GM18526 (cell line): Measurements from ENCODE around the gene NUBP2.

Experiments
- POLR2A ChIP-seq: IDR thresholded peaks from 3 replicates; pipeline ENCODE4 v1.6.1; 2011; ENCODE audit not compliant: insufficient read length; ENCODE audit errors: extremely low read depth

NUBP2 gene

DNA sequence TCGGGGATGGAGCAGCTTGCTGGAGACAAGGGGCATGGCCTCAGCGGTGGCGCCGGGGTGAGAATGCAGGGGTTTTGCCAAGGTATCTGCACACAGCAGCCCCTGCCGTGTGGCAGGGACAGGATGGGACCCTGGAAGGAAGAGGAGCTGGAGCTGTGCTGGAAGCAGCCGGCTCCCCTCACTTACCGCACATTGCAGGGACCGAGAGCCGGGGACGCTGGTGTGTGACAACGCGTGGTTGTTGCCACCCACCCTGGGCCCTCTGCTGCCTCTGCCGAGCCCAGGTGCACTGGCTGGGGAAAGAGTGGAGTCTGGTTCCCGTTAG, 3.0 kb downstream of the NUBP2 start:
- TF ChIP-seq POLR2A = no peak

- no peak for TF ChIP-seq POLR2A
Measured at GRCh38 chr16:1786242-1787055, 3.7 kb downstream of the NUBP2 start.

- no peak for TF ChIP-seq POLR2A
Measured at GRCh38 chr16:1787056-1787321, 4.2 kb downstream of the NUBP2 start.

DNA sequence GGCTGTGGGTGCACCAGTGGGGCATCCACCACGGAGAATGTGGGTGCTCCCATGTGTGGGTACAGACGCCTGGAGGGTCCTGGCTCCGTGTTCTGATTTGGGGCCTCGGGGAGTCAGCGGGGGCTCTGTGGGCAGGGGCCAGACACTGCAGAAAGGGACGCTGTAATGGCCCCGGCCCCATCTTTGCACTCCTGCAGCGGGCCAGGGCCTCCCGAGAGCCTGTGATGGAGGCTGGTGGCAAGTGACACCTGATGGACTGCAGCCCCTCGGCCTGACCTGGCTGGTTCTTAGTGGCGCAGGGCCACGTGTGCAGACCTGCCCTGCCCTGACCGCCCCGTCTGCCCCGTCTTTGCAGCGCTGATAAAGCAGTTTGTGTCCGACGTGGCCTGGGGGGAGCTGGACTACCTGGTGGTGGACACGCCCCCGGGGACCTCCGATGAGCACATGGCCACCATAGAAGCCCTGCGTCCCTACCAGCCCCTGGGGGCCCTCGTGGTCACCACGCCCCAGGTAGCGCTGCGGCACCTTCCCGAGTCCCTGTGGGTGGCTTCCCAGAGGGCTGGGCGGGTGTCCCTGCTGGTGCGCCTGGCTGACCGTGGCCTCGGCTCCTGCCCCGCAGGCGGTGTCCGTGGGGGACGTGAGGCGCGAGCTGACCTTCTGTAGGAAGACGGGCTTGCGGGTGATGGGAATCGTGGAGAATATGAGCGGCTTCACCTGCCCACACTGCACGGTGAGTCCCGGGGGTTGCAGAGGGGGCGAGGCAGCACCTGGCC, 4.7 kb downstream of the NUBP2 start:
- no peak for TF ChIP-seq POLR2A

- TF ChIP-seq POLR2A = no peak
Measured at GRCh38 chr16:1788095-1788707, 5.4 kb downstream of the NUBP2 start.

DNA sequence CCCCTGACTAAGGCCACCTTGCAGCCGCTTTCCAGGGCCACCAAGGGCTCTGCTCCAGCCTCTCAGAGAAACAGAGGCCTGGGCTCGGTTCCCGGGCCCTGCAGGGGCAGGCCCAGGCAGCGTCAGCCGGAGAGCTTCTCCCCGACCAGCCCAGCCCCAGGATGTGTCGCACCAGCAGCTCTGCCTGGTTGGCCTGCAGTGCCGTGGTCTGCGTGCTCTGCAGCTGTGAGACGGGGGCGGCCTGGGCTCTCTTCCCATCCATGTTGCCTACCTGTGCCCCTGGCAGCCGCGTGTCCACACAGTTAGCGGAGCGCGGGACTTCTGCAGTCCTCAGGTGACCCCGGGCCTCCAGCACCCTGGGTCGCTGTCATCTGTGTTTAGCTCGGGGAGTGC, 5.9 kb downstream of the NUBP2 start:
- no peak for TF ChIP-seq POLR2A

GRCh38 chr16:1789643-1790045, 6.9 kb downstream of the NUBP2 start:
- no peak for TF ChIP-seq POLR2A

DNA sequence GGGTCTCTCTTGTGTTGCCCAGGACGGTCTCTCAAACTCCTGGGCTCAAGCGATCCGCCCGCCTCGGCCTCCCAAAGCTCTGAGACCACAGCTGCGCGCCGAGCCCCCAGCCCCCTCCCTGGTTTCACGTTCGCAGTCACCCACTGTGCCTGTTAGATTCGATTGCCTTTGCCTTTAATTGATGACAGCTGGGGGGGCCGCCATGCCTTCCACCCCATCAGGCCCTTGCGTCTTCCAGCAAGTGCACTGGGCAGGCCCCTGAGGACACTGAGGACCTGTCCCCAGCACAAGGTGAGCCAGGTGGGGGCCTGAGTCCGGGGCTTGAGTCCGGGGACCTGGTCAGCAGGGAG, 7.5 kb downstream of the NUBP2 start:
- no peak for TF ChIP-seq POLR2A

DNA sequence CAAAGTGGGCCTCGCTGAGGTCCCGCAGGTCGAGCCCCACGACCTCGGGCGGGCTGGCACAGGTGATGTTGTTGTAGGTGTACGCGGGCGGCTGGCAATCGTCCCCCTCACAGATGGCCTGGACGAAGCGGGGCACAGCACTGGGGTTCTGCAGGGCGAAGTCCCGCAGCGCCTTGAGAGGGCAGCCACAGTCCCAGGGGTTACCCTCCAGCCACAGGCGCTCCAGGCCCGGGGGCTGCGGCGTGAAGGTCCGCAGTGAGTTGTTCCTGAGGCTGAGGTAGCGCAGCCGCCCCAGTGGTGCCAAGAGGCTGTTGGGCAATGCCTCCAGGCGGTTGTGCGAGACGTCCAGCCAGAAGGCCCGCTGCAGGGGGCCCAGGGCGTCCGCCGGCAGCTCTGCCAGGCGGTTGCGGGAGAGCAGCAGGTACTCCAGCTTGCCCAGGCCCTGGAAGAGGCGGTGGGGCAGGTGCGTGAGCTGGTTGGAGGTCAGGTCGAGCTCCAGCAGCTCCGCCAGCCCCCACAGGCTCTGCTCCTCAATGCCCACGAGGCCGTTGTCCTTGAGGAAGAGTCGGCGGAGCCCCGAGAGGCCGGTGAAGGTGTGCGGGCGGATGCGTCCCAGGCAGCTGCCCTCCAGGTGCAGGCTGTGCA, 8.0 kb downstream of the NUBP2 start:
- TF ChIP-seq POLR2A = no peak

DNA sequence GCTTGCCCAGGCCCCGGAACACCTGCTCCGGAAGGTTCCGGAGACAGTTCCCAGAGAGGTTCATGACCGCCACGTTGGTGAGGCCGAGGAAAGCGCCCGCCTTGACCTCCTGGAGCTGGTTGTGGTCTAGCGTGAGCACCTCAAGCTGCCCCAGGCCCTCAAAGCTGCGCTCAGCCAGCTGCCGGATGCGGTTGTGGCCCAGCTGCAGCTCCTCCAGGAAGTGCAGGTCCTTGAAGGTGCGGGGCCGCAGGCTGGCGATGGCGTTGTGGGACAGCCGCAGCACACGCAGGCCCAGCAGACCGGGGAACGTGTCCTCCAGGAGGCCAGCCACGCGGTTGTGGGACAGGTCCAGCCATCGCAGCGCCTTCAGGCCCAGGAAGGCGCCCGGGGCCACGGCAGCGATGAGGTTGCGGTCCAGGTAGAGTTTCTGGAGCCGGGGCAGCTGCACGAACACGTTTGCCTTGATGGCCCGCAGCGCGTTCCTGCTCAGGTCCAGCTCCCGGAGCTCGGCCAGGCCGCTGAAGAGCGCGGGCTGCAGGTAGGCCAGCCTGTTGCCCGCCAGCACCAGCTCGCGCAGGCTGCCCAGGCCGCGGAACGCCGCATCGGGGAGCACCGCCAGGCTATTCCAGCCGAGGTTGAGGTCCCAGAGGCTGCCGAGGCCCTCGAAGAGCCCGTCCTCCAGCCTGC, 8.6 kb downstream of the NUBP2 start:
- TF ChIP-seq POLR2A = no peak

GRCh38 chr16:1791943-1792812, 9.4 kb downstream of the NUBP2 start:
- TF ChIP-seq POLR2A = no peak

DNA sequence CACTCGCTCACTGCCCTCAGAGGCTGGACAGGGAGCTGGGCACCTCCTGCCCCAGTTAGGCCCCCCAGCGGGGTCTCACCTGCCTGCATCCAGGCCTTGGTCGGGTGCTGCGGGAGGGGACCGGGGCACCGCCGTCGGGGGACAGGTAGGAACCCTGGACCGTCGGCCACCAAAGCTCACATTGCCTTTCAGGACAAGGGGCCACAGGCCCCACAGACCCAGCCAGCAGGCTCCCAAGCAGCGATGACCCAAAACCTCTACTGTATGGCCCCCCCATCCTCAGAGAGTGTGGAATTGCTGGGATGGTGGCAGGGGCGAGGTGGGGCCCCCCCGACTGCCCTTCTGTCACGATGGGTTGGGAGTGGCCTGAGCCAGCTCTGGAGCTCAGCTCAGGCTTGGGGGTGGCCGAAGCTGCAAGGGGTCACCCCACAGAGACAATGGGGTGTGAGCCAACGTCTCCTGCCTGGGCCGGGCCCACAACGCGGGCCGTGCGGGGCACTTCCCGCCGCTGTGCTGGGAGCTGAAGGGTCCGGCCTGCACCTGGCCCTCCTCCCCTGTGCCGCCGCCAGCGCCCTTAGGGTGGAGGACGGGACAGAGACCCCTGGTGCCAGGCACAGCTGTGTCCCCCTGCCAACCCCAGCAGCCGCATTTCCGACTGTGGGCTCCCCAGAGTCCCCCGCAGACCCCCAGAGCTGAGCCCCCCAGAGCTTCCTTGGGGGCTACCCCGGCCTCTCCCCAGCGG, 10.2 kb downstream of the NUBP2 start:
- TF ChIP-seq POLR2A = no peak

GRCh38 chr16:1793578-1794220, 10.9 kb downstream of the NUBP2 start, which contains the start of gene IGFALS:
Gene IGFALS (minus strand): TSS chr16:1793705. CDS start chr16:1793652, 53 bp downstream.
- no peak for TF ChIP-seq POLR2A
